CD14-positive monocyte (primary cell): Measurements from ENCODE around the gene HPSE2. TPM values are rescaled to one million over a fixed set of nuclear protein-coding genes. Genes with fewer than 3 reads are reported as not detected.

Experiments used
- DNase-seq, 3 donors: peaks; one replicate each; pipeline ENCODE4 v3.0.0-alpha.2; 2011 to 2022
- H2AFZ ChIP-seq: 2 replicates; pipeline ENCODE4 v1.6.0; 2012; ENCODE audit warnings: mild to moderate bottlenecking, low read depth, low read length, inconsistent platforms; ENCODE audit not compliant: insufficient read depth, poor library complexity, severe bottlenecking
- H3K27ac ChIP-seq, 2 donors: 1 replicate in 1 of 2; 2 replicates in 1 of 2; pipeline ENCODE4 v1.5.1; 2012 to 2013; ENCODE audit warnings: low read length in 2 of 2, control low read depth in 1 of 2, inconsistent platforms in 1 of 2, low read depth in 1 of 2, mild to moderate bottlenecking in 1 of 2
- H3K27me3 ChIP-seq, 2 donors: one replicate each; pipeline versions ENCODE4 v1.6.0 to v1.6.1; 2011 to 2013; ENCODE audit warnings: low read length in 2 of 2; ENCODE audit not compliant: control insufficient read depth in 2 of 2, insufficient read depth in 2 of 2
- H3K36me3 ChIP-seq, 2 donors: replicated peaks in 1 of 2; 1 replicate in 1 of 2; 2 replicates in 1 of 2; pipeline versions ENCODE4 v1.5.1 to v1.6.1; 2012 to 2013; ENCODE audit warnings: low read length in 2 of 2, control low read depth in 1 of 2, inconsistent platforms in 1 of 2, mild to moderate bottlenecking in 1 of 2; ENCODE audit not compliant: insufficient read depth in 2 of 2, control insufficient read depth in 1 of 2
- H3K4me1 ChIP-seq, 2 donors: 1 replicate in 1 of 2; 2 replicates in 1 of 2; pipeline versions ENCODE4 v1.5.1 to v1.6.1; 2012 to 2013; ENCODE audit warnings: low read length in 2 of 2, control low read depth in 1 of 2, inconsistent platforms in 1 of 2, mild to moderate bottlenecking in 1 of 2, moderate library complexity in 1 of 2; ENCODE audit not compliant: insufficient read depth in 2 of 2, control insufficient read depth in 1 of 2
- H3K4me2 ChIP-seq: replicated peaks from 2 replicates; pipeline ENCODE3; 2012; ENCODE audit warnings: low read length, moderate library complexity, mild to moderate bottlenecking; ENCODE audit not compliant: poor library complexity, severe bottlenecking; ENCODE audit errors: extremely low read depth
- H3K4me3 ChIP-seq, 3 experiments: fragments of 200-600 bp in 1 of 3; sonication (generic) in 1 of 3; replicated peaks in 1 of 3; 1 replicate in 2 of 3; 2 replicates in 1 of 3; pipeline ENCODE4 v1.5.1; 2011 to 2013; ENCODE audit warnings: low read length in 3 of 3, mild to moderate bottlenecking in 3 of 3, control low read depth in 2 of 3, low read depth in 2 of 3, inconsistent platforms in 1 of 3, moderate library complexity in 1 of 3
- H3K79me2 ChIP-seq: 2 replicates; pipeline ENCODE4 v1.6.0; 2012; ENCODE audit warnings: mild to moderate bottlenecking, control low read depth, inconsistent platforms, low read length, moderate library complexity; ENCODE audit not compliant: insufficient read depth
- H3K9ac ChIP-seq: 2 replicates; pipeline ENCODE4 v1.6.0; 2017; ENCODE audit warnings: low read length, mild to moderate bottlenecking; ENCODE audit not compliant: insufficient read depth, poor library complexity, severe bottlenecking
- H3K9me3 ChIP-seq, 2 donors: replicated peaks in 1 of 2; 1 replicate in 1 of 2; 2 replicates in 1 of 2; pipeline versions ENCODE4 v1.5.1 to v1.6.1; 2012 to 2013; ENCODE audit warnings: low read length in 2 of 2, control low read depth in 1 of 2; ENCODE audit not compliant: control insufficient read depth in 1 of 2, insufficient read depth in 1 of 2
- H4K20me1 ChIP-seq: 2 replicates; pipeline ENCODE4 v1.6.0; 2012; ENCODE audit warnings: mild to moderate bottlenecking, low read length, control low read depth, moderate library complexity; ENCODE audit not compliant: insufficient read depth
- H3K27ac Mint-ChIP-seq, 7 donors: one replicate each; pipeline ENCODE4 v1.8.0; 2020; ENCODE audit warnings: mild to moderate bottlenecking in 7 of 7, mixed read lengths in 7 of 7, moderate library complexity in 6 of 7, inconsistent platforms in 2 of 7
- H3K27me3 Mint-ChIP-seq, 3 donors: one replicate each; pipeline ENCODE4 v1.8.0; 2021 to 2022; ENCODE audit warnings: low read depth in 3 of 3, mild to moderate bottlenecking in 3 of 3, mixed read lengths in 3 of 3, moderate library complexity in 3 of 3, inconsistent platforms in 1 of 3
- H3K36me3 Mint-ChIP-seq, 2 donors: one replicate each; pipeline ENCODE4 v1.8.0; 2020; ENCODE audit warnings: mixed read lengths in 2 of 2, inconsistent platforms in 1 of 2, mild to moderate bottlenecking in 1 of 2
- H3K4me1 Mint-ChIP-seq: one replicate; pipeline ENCODE4 v1.8.0; 2020; ENCODE audit warnings: mild to moderate bottlenecking, mixed read lengths
- H3K4me3 Mint-ChIP-seq, 2 donors: one replicate each; pipeline ENCODE4 v1.8.0; 2020; ENCODE audit warnings: mild to moderate bottlenecking in 2 of 2, mixed read lengths in 2 of 2, moderate library complexity in 1 of 2
- H3K9me3 Mint-ChIP-seq, 7 donors: one replicate each; pipeline ENCODE4 v1.8.0; 2020 to 2022; ENCODE audit warnings: mixed read lengths in 7 of 7, mild to moderate bottlenecking in 6 of 7, moderate library complexity in 6 of 7, inconsistent platforms in 2 of 7
- CTCF ChIP-seq: fragments of 200-600 bp; IDR thresholded peaks from one replicate; pipeline ENCODE4 v1.8.0; 2022; ENCODE audit warnings: antibody characterized with exemption, mild to moderate bottlenecking
- WGBS: methylation state at CpG from one replicate; pipeline ENCODE4 v1.1.5; 2013; ENCODE audit warnings: missing lambda C conversion rate; ENCODE audit not compliant: insufficient coverage; 5-methylcytosine and 5-hydroxymethylcytosine counted together
- intact Hi-C, 2 donors: fragments of 100-400 bp; cut with micrococcal nuclease; formaldehyde crosslinking; loops; one replicate each; pipeline versions ENCODE4 v1.15.0 to v1.15.1; 2023
- polyA plus RNA-seq, 3 donors: library from polyadenylated mRNA; depleted of rRNA in 1 of 3; unstranded in 2 of 3; stranded (reverse) in 1 of 3; fragments of 300-500 nt in 2 of 3; fragments of >200 nt in 1 of 3; fragmentation: Illumina TruSeq in 2 of 3; gene quantifications; 1 replicate in 2 of 3; 2 replicates in 1 of 3; pipeline ENCODE4 v1.2.3, GENCODE V29; 2012 to 2021

Gene HPSE2
- polyA plus RNA-seq, 3 donors: not detected

GRCh38 chr10:98617906-98618520 lies 617.6 kb downstream of the HPSE2 start:
- Mint-ChIP-seq H3K27me3 (no peaks in the 10 kb centered on the region), H3K9me3 (peaks cover 0 to 2% (median 0%) of the 10 kb centered on the region in 7 donors), H3K4me3 (no peak overlapping the region), H3K27ac (no peak overlapping the region), H3K4me1 (peaks cover 33% of the 10 kb centered on the region), H3K36me3 (no peaks in the 10 kb centered on the region)
- Histone ChIP-seq H2AFZ (no peak overlapping the region), H3K9me3 (no peaks in the 10 kb centered on the region), H3K79me2 (no peaks in the 10 kb centered on the region), H4K20me1 (no peaks in the 10 kb centered on the region), H3K4me2 (no peak overlapping the region), H3K9ac (no peak overlapping the region), H3K27ac (no peak overlapping the region), H3K27me3 (no peaks in the 10 kb centered on the region), H3K4me3 (no peak overlapping the region), H3K36me3 (no peaks in the 10 kb centered on the region), H3K4me1 (peaks cover 20 to 29% of the 10 kb centered on the region in 2 donors)
- intact Hi-C loops: no loop called here
- no CpG with 5 or more reads among the region's 6 CpGs for WGBS
- no peak for TF ChIP-seq CTCF
- DNase-seq: peak in 1 of 3 donors; percentile 4

GRCh38 chr10:98613446-98613845 lies 622.2 kb downstream of the HPSE2 start:
- DNase-seq: no peak
- Mint-ChIP-seq H3K9me3 (peaks cover 0 to 2% (median 0%) of the 10 kb centered on the region in 7 donors), H3K4me1 (peaks cover 7% of the 10 kb centered on the region), H3K4me3 (no peak overlapping the region), H3K27ac (no peak overlapping the region), H3K36me3 (no peaks in the 10 kb centered on the region), H3K27me3 (peaks cover 7 to 13% (median 8%) of the 10 kb centered on the region in 3 donors)
- H2AFZ ChIP-seq: no peak overlapping the region
- H4K20me1 ChIP-seq: no peaks in the 10 kb centered on the region
- H3K4me2 ChIP-seq: no peak overlapping the region
- H3K27me3 ChIP-seq: peaks cover 6 to 8% of the 10 kb centered on the region in 2 donors
- H3K4me3 ChIP-seq: no peak overlapping the region
- intact Hi-C loops: no loop called here
- WGBS: 100% methylated on average over 1 of the region's 1 CpG
- no peak overlapping the region for H3K27ac ChIP-seq
- peaks cover 5 to 8% of the 10 kb centered on the region in 2 donors for H3K4me1 ChIP-seq
- H3K36me3 ChIP-seq: no peaks in the 10 kb centered on the region
- no peaks in the 10 kb centered on the region for H3K9me3 ChIP-seq
- no peaks in the 10 kb centered on the region for H3K79me2 ChIP-seq
- TF ChIP-seq CTCF: no peak
- H3K9ac ChIP-seq: no peak overlapping the region
